ENCODE results near the gene PTH1R.

PTH1R gene

GRCh38 chr3:46849686-46850467 lies 27.6 kb upstream of the PTH1R start:
- no peak for DNase-seq

DNA sequence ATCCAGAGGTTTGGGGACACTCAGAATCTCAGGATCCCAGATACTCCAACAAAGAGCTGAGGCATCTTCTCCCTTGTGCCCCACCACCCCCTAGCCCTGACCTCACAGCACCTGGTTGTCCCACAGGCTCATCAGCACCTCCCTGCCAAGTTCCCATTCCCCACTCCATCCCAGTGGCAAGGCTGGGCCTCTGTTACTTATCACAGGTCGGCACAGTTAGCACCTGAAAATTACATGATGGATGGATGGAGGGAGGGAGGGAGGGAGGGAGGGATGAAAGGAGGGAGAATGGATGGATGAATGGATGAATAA lies 27.1 kb upstream of the PTH1R start:
- no peak for DNase-seq

GRCh38 chr3:46851364-46852333 lies 25.9 kb upstream of the PTH1R start:
- no peak for DNase-seq

DNA sequence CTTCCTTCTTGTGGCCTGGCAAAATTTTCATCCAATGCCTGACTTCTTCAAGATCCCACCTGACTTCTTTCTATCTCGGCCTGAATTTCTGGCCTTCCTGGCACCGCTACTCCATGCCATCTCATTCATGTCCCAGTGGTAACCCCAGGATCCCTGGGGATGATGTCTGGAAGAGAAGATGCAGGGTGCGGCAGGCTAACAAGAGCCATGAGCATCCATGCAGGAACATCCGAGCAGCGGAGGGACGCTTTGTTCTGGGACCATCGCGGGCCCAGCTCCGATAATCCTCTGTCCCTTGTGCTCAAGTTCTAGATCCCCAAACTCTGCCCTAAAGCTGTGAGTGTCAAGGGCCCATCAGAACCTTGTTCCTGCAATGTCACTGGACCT lies 25.2 kb upstream of the PTH1R start:
- no peak for DNase-seq

DNA sequence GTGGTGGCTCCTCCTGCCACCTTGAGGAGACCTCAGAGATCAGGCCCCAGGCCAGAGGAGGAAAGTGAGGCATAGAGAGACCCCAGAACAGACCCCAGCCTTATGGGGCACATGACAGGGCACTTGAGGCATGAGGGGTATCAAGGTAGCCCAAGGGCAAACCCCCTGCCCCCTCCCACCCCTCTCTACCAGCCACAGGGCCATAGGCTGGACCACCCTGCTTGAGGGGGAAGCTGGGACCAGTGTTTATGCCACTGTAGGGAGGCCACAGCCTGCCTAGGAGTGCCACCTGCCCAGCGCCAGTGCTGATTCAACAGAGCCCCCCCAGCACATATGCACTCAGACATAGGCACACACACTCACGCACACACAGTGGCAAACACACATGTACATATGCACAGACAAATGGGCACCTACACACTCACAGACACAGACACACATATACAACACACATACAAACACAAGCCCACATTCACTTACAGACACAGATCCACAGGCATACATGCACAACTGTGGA lies 24.6 kb upstream of the PTH1R start:
- DNase-seq, result no peak

- no peak for DNase-seq
Observed at GRCh38 chr3:46853441-46854415, 23.8 kb upstream of the PTH1R start.

DNA sequence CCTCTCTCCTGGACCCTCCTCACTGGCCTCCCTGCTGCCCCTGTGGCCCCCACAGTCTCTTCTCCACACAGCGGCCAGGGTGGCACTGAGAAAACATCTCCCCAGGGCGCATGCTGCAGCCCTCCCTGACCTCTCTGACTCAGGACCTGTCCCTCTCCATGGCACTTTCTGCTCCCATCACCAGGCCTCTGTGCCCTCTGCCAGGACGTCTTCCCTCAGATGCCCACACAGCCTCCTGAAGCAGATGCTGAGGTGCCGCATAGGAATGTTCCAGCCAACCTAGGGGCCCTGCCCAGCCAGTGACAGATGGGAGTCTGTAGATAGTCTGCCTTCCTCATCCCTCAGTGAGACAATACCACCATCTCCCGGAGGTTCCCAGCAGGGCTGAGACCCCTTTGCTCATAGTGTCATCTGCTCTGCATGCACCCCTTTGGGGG lies 22.9 kb upstream of the PTH1R start:
- DNase-seq, result no peak

DNA sequence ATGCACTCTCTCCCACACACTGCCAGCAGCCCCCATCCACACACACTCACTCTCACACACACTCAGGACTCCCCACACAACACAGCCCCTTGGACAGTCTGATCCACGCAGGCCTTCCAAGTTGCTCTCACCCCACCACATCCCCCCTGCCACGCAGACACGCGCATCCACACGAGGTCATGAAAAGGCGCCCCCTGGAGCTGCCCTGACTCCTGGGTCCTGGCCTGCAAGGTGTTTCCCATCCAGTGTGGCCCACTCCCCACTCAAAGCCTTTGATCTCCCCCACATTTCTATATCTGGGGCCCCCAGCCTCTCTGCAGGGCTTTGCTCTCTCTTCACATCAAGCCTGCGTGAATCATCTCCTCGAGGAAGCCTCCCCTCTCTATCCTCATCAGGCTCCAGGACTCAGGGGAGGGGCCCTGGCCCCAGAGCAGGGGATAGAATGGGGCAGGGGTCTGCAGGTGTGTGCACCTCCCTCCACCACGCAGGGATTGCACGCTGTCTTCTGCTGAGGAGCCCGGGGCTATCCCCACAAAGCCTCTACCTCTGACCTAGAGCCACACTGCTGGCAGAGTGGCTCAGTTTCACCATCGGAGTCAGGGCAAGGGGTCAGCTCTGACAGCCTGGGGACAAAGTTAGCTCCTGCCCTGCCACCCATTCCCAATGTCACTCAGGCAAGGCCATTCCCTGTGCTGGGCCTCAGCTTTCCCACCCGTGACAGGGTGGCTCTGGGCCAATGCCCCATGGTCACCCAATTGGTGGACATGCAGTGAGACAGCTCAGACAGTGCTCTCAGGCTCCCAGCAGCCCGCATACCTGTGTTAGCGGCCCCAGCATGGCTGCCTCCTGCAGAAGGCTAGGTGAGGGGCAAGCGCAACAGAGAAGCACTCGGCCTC lies 20.7 kb upstream of the PTH1R start:
- DNase-seq, result no peak

DNA sequence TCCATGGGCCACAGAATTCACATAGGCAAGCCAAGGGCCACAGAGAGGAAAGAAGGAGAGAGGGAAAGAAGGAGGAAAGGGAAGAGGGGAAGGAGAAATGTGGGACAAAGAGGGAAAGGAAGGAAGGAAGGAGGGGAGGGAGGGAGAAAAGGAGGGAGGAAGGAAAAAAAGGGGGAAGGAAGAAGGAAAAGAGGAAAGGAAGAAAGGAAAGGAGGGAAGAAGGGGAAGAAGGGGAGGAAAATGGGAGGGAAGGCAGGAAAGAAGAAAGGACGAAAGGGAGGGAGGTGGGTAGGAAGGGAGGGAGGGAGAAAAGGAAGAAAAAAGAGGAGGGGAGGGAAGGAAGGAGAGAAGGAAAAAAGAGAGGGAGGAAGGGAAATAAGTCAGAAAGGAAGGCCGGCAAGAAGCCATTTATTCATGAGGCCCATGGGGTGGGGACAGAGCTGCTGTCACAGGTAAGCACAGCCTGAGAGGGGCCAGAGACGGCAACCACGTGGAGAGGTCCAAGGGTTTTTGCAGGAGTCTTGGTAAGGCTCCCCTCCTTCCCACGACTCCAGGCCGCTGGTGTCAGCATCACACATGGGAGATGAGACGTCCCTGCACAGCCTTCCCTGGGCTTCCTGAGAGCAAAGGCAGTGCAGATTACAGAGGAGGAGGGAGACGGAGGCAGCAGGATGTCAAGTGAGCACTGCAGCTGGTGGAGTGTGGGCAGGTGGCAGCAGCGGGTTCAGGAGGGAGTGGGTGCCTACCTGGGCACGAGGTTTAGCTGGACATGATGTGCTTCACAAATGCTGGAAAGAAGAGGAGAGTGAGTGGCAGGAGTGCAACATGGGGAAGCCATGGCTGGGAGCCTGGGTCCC lies 19.8 kb upstream of the PTH1R start:
- DNase-seq, result no peak

DNA sequence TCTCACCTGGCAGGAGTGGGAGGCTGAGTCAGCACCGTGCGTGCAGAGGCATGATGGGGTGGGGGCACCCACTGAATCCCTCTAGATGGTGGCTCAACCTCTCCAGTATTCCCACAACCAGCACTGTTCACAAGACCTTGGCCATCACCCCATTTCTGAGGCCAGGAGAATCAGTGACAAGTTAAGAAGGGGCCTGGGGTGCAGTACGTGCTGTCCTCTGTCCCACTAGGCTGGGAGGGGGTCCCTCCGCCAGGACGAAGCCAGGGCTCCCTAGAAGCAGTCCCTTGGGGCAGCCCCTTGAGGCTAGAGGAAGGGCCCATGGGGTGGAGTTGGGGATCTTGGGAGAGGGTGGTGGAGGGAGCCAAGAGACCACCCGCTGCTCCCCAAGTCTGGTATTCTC lies 19.1 kb upstream of the PTH1R start:
- no peak for DNase-seq

DNA sequence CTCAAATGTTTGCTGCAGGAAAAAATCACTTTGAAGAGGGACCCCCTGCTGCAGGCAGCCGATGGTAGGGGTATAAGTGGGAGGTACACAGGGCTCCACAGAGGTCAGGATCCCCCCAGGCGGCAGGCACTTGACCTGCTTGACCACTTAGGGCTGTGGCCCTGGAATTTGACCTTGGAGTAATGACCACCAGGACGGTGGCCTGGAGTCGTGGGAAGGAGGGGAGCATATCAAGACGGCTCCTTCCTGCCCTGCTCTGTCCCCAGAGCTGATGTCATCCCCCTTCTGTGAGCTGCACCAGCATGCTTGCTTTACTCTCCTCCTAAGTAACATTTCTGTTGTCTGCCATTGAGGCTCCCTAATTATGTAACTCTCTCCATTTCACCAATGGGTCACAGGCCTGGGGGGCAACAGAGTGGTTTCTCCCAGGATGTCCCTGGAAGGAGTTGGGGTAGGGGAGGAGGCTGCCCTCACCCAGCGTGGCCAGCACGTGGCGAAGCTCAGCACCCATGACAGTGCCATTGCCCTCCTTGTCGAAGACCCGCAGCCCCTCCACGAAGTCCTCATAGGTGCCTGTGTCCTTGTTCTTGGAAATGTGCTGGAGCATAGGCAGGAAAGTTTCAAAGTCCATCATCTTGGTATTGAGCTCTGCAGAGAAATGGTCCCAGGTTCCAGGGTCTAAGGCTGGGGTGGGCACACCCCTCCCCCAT lies 18.4 kb upstream of the PTH1R start:
- no peak for DNase-seq

GRCh38 chr3:46860017-46860809 lies 17.3 kb upstream of the PTH1R start:
- no peak for DNase-seq

DNA sequence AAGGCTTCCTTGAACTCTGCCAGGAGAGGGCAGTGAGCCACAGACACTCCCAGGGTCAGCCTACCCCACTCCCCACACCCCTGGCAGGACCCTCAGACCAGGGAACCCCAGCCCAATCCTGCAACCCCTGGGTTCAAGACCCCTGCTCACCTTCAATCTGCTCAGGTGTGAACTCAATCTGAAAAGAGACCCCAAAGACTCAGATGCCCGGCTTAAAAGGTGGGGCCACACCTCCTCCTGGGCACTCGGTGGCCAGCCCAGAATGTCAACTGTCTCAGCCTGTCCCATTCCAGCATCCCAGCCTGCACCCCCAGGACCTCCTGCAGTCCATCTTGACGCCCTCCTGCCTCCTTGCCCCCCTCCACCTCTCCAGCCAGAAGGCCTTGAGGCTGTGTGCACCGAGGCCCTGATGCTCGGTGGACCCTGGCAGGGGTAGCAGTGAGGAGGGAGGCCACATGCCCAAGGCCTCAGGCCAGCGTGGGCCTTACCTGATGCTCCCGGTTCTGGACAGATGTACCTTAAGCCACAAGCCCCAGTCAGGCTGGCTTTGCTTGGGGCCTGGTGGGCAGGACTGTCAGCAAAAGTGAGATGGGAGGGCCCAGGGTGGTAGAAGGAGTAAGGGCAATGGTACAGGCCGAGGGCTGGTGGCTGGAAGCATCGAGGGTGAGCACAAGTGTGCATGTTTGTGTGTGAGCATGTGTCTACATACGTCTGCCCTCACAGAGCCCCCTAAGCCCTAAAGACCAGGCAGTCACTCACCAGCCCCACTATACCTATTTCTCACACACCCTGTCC lies 16.5 kb upstream of the PTH1R start:
- DNase-seq, result no peak

DNA sequence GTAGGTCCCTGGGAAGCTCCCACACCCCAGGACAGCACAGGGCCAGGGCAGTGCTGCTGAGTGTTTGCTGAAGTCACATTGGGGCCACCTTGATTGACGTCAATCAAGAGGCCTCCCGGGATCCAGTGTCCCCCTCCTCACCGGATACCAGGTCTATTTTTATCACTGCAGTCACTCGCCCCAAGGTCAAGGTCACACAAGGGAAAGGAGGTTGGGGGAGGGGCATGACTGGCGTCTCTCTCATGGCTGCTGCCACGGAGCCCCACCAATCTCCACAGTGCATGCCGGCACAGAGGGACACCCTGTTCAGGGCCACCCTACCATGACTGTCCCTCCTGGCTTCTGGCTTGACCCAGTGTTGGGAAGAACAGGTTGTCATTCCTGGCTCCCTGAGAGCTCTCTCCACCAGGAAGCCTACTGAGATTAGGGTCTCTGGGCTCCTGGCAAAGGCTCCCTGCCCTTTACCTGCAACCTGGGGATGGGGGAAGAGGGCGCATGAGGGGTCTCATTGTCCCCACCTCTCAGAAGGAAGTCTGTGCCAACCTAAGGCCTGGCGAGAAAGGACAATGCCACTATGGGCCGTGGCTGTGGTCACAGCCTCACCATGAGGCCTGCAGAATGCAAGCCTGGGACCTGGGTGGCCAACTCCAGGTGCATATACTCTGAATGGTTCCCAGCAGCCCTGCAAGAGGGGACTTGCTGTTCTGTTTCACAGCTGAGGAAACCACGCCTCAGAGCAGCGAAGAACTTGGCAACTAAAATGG lies 15.7 kb upstream of the PTH1R start:
- DNase-seq, result no peak

DNA sequence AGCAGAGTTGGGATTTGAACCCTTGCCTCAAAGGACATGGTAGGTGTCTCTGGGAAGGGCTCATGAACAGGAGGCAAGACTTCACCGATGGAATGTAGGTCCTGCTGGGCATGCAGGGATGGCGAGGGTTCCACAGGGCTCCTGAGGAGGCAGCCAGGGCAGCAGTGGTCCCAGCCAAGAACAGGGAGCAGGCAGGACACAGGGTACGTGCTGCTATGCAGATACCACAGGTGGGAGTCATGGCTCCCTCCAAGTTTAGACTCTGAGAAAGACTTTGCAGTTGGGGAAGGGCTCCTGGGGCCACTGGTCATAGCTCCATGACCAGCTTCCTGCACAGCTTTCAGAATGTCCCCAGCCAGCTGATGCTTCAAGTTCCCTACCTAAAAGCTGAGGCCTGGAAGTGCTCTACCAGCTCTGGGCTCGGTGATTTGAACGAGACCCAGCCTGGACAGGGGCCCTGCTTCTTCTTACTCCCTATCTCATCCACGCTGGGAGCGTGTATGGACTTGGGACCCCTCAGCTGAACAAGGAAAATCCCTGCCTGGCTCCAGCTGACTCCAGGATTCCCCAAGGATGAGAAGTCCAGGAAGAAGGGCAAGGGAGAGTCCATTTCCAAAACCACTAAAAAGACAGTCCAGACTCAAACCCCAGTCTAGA lies 15.0 kb upstream of the PTH1R start:
- DNase-seq, result no peak

DNA sequence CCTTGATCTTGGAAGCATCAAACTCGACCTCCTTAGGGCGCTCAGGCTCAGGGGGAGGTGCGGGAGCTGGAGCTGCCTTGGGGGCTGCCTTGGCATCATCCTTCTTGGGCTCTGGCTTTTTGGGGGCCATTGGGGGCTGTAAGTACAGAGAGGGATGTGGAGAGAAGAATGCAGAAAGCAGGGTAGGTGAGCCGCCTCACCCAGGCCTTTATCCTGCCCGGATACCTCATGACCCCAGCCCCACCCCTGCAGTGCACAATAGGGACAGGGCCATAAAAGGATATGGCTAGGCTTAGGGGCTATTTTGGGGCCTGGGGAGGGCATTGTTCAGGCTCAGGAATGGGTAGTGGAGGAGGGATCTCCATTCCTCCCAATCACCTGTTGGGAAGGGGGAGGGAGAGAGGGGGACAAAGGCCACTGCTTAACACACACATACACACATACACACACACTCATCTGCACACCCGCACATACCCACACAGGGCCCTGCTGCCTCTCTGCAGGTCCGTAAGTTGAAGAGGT lies 14.2 kb upstream of the PTH1R start, which contains the start of gene MYL3:
Gene MYL3 (minus strand): TSS at position 184 of the 522 bp plus-strand sequence. CDS start 54 bp downstream, at position 130.
- no peak for DNase-seq
